Muscle of leg (tissue), 11 donors: ENCODE measurements around the gene KRT15. TPM values are rescaled to one million over a fixed set of nuclear protein-coding genes. Genes with fewer than 3 reads are reported as not detected.
A peak's percentile ranks its signal among the peaks of the same experiment; 100 is the strongest.
"Not testable (repeated sequence)": the region's sequence is repeated elsewhere in the genome, so short reads cannot be mapped to it uniquely, and the experiment has no call there.

ENCODE experiments used
- DNase-seq: peaks from one replicate; pipeline ENCODE4 v3.0.0; 2013
- H3K27ac ChIP-seq: one replicate; pipeline ENCODE4 v1.5.1; 2013; ENCODE audit warnings: mild to moderate bottlenecking, low read length, control low read depth
- H3K27me3 ChIP-seq: one replicate; pipeline ENCODE4 v1.6.1; 2013; ENCODE audit warnings: low read length; ENCODE audit not compliant: control insufficient read depth, insufficient read depth
- H3K36me3 ChIP-seq: one replicate; pipeline ENCODE4 v1.6.1; 2013; ENCODE audit warnings: low read length; ENCODE audit not compliant: control insufficient read depth, insufficient read depth
- H3K4me1 ChIP-seq: one replicate; pipeline ENCODE4 v1.6.1; 2013; ENCODE audit warnings: low read length; ENCODE audit not compliant: control insufficient read depth, insufficient read depth
- H3K4me3 ChIP-seq: one replicate; pipeline ENCODE4 v1.5.1; 2013; ENCODE audit warnings: low read length, control low read depth
- H3K9me3 ChIP-seq: replicated peaks from 2 replicates; pipeline ENCODE4 v1.6.1; 2013; ENCODE audit warnings: low read depth, low read length; ENCODE audit not compliant: control insufficient read depth
- WGBS: methylation state at CpG from one replicate; pipeline ENCODE4 v1.1.5; 2013; ENCODE audit warnings: missing lambda C conversion rate; ENCODE audit not compliant: insufficient coverage; 5-methylcytosine and 5-hydroxymethylcytosine counted together
- polyA plus RNA-seq, 8 donors: library from polyadenylated mRNA; unstranded; fragments of 120-200 nt; gene quantifications; one replicate each; pipeline versions ENCODE4 v1.2.1 to v1.2.3, GENCODE V29; 2013; ENCODE audit warnings: inconsistent platforms in 1 of 8, low replicate concordance in 1 of 8; ENCODE audit not compliant: insufficient read length in 8 of 8, insufficient read depth in 1 of 8
- total RNA-seq: library from RNA; stranded (reverse); fragments of 120-200 nt; gene quantifications from one replicate; pipeline ENCODE4 v1.2.4, GENCODE V29; 2013

KRT15 gene
- total and polyA plus RNA-seq, 9 donors, result 0.04 to 68.8 (median 0.21) TPM; not detected in 2

GRCh38 chr17:41545829-41546410, 27.2 kb upstream of the KRT15 start:
- Histone ChIP-seq H3K9me3 (peaks cover 5% of the 10 kb centered on the region), H3K4me1 (peaks cover 20% of the 10 kb centered on the region), H3K27ac (no peak overlapping the region), H3K27me3 (peaks cover 2% of the 10 kb centered on the region), H3K36me3 (no peaks in the 10 kb centered on the region), H3K4me3 (no peak overlapping the region)
- WGBS, result 72% methylated on average over 12 of the region's 13 CpGs
- DNase-seq, result no peak

GRCh38 chr17:41544935-41545334, 26.2 kb upstream of the KRT15 start:
- DNase-seq, result no peak
- no peak overlapping the region for H3K4me3 ChIP-seq
- H3K36me3 ChIP-seq, result no peaks in the 10 kb centered on the region
- WGBS, result 92% methylated on average over 2 of the region's 5 CpGs
- H3K4me1 ChIP-seq, result peaks cover 20% of the 10 kb centered on the region
- peaks cover 5% of the 10 kb centered on the region for H3K9me3 ChIP-seq
- H3K27ac ChIP-seq, result no peak overlapping the region
- H3K27me3 ChIP-seq, result peaks cover 2% of the 10 kb centered on the region

GRCh38 chr17:41544491-41544892, 25.8 kb upstream of the KRT15 start:
- Histone ChIP-seq H3K9me3 (peaks cover 5% of the 10 kb centered on the region), H3K4me1 (peaks cover 20% of the 10 kb centered on the region), H3K36me3 (no peaks in the 10 kb centered on the region), H3K27ac (no peak overlapping the region), H3K4me3 (no peak overlapping the region), H3K27me3 (peaks cover 2% of the 10 kb centered on the region)
- 15% methylated on average over 2 of the region's 5 CpGs for WGBS
- DNase-seq, result peak; percentile 16

GRCh38 chr17:41542786-41543185, 24.1 kb upstream of the KRT15 start:
- H3K27me3 ChIP-seq, H3K36me3 ChIP-seq, H3K27ac ChIP-seq, H3K9me3 ChIP-seq, H3K4me1 ChIP-seq, H3K4me3 ChIP-seq, DNase-seq: not testable (repeated sequence)
- 79% methylated on average over 5 of the region's 10 CpGs for WGBS

- H3K36me3 ChIP-seq, result no peaks in the 10 kb centered on the region
- no peak overlapping the region for H3K27ac ChIP-seq
- WGBS, result no CpG with 5 or more reads among the region's 2 CpGs
- peaks cover 2% of the 10 kb centered on the region for H3K27me3 ChIP-seq
- peaks cover 5% of the 10 kb centered on the region for H3K9me3 ChIP-seq
- no peak overlapping the region for H3K4me3 ChIP-seq
- no peak for DNase-seq
- H3K4me1 ChIP-seq, result peaks cover 3% of the 10 kb centered on the region
Observed at GRCh38 chr17:41542357-41542756, 23.7 kb upstream of the KRT15 start.

- Histone ChIP-seq H3K4me1 (peaks cover 3% of the 10 kb centered on the region), H3K27ac (no peak overlapping the region), H3K27me3 (peaks cover 10% of the 10 kb centered on the region), H3K9me3 (no peaks in the 10 kb centered on the region), H3K36me3 (no peaks in the 10 kb centered on the region), H3K4me3 (no peak overlapping the region)
- WGBS, result 61% methylated on average over 9 of the region's 10 CpGs
- DNase-seq, result no peak
Observed at GRCh38 chr17:41540921-41541625, 22.4 kb upstream of the KRT15 start.

- Histone ChIP-seq H3K4me3 (no peak overlapping the region), H3K27me3 (peaks cover 14% of the 10 kb centered on the region), H3K4me1 (peaks cover 3% of the 10 kb centered on the region), H3K27ac (no peak overlapping the region), H3K36me3 (no peaks in the 10 kb centered on the region), H3K9me3 (no peaks in the 10 kb centered on the region)
- WGBS, result 43% methylated on average over 4 of the region's 7 CpGs
- DNase-seq, result no peak
Observed at GRCh38 chr17:41539979-41540701, 21.4 kb upstream of the KRT15 start.

GRCh38 chr17:41539071-41539492, 20.4 kb upstream of the KRT15 start:
- Histone ChIP-seq H3K36me3 (no peaks in the 10 kb centered on the region), H3K9me3 (no peaks in the 10 kb centered on the region), H3K4me3 (no peak overlapping the region), H3K27ac (no peak overlapping the region), H3K4me1 (no peaks in the 10 kb centered on the region), H3K27me3 (peaks cover 19% of the 10 kb centered on the region)
- no peak for DNase-seq
- WGBS, result 49% methylated on average over 4 of the region's 5 CpGs

- WGBS, result 23% methylated on average over 3 of the region's 5 CpGs
- Histone ChIP-seq H3K9me3 (no peaks in the 10 kb centered on the region), H3K4me1 (no peaks in the 10 kb centered on the region), H3K4me3 (no peak overlapping the region), H3K27ac (no peak overlapping the region), H3K27me3 (peaks cover 19% of the 10 kb centered on the region), H3K36me3 (no peaks in the 10 kb centered on the region)
- DNase-seq, result no peak
Observed at GRCh38 chr17:41538565-41538991, 19.9 kb upstream of the KRT15 start.

- Histone ChIP-seq H3K9me3 (no peaks in the 10 kb centered on the region), H3K4me1 (no peaks in the 10 kb centered on the region), H3K27me3 (peaks cover 19% of the 10 kb centered on the region), H3K36me3 (no peaks in the 10 kb centered on the region), H3K27ac (no peak overlapping the region), H3K4me3 (no peak overlapping the region)
- no CpG with 5 or more reads among the region's 9 CpGs for WGBS
- DNase-seq, result no peak
Observed at GRCh38 chr17:41537990-41538389, 19.3 kb upstream of the KRT15 start.
